Transverse colon (tissue), 3 donors: ENCODE measurements around the gene POU2F2.

Source experiments
- CTCF ChIP-seq, 5 experiments: fragments of 200-600 bp in 3 of 5; fragments of 450-650 bp in 2 of 5; sonication (generic) in 3 of 5; IDR thresholded peaks; 1 replicate in 2 of 5; 2 replicates in 3 of 5; pipeline ENCODE4 v1.5.1; 2016 to 2017; ENCODE audit warnings: antibody characterized with exemption in 5 of 5, inconsistent platforms in 3 of 5, mild to moderate bottlenecking in 2 of 5, moderate library complexity in 1 of 5
- EP300 ChIP-seq: sonication (generic); formaldehyde crosslinking; IDR thresholded peaks from one replicate; pipeline ENCODE4 v1.6.1; 2017; ENCODE audit warnings: antibody characterized with exemption, low read depth

GRCh38 chr19:42114412-42114811 lies 17.8 kb downstream of the POU2F2 start:
- no peak for TF ChIP-seq CTCF (IDR thresholded peaks at IDR 0.05)
- TF ChIP-seq EP300 = no peak
